Cardiac fibroblast (primary cell): ENCODE data around the gene CACNA1F.

Experiments used
- DNase-seq, 2 donors: peaks; one replicate each; pipeline versions ENCODE4 v3.0.0 to v3.0.0-alpha.2; 2010; ENCODE audit warnings: low read depth in 2 of 2
- H3K4me3 ChIP-seq, 2 donors: replicated peaks in 1 of 2; 1 replicate in 1 of 2; 2 replicates in 1 of 2; pipeline ENCODE4 v1.5.1; 2011; ENCODE audit warnings: low read depth in 2 of 2, low read length in 2 of 2, mild to moderate bottlenecking in 2 of 2, moderate library complexity in 1 of 2
- TF ChIP-seq, protein P1 (sequence below): IDR thresholded peaks from one replicate; pipeline ENCODE4 v1.5.1; 2011; ENCODE audit warnings: low read depth, mild to moderate bottlenecking, low read length, inconsistent platforms

CACNA1F gene

DNA sequence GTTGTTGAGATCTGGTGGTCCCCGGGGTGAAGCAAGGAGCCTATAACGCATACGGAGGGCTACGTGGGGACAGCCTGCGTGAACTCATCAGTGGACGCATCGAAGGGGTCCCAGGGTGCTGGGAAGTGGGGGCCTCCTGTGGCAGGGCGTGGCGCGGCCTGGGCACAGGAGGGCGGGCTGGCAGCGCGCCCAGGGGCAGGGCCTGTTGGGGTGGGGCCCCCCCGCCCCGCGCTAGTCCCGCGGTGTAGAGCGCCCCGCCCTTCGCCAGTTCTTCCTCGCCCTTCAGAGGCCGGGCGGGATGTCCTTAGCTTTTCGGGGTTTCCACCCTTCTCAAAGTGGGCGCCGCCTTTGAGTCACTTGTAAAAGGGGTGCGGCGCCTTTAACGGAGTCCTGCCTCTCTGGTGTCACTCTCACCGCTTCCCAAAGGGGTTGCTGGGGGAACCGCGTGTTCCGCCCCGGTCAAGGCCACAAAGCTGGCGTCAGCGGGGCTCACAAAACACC is 60.8 kb downstream of the CACNA1F start:
- TF ChIP-seq, protein P1, sequence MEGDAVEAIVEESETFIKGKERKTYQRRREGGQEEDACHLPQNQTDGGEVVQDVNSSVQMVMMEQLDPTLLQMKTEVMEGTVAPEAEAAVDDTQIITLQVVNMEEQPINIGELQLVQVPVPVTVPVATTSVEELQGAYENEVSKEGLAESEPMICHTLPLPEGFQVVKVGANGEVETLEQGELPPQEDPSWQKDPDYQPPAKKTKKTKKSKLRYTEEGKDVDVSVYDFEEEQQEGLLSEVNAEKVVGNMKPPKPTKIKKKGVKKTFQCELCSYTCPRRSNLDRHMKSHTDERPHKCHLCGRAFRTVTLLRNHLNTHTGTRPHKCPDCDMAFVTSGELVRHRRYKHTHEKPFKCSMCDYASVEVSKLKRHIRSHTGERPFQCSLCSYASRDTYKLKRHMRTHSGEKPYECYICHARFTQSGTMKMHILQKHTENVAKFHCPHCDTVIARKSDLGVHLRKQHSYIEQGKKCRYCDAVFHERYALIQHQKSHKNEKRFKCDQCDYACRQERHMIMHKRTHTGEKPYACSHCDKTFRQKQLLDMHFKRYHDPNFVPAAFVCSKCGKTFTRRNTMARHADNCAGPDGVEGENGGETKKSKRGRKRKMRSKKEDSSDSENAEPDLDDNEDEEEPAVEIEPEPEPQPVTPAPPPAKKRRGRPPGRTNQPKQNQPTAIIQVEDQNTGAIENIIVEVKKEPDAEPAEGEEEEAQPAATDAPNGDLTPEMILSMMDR: no peak
- peak; percentile 46 to 62 for DNase-seq
- H3K4me3 ChIP-seq: peak overlapping the region; percentile 70 to 75

DNA sequence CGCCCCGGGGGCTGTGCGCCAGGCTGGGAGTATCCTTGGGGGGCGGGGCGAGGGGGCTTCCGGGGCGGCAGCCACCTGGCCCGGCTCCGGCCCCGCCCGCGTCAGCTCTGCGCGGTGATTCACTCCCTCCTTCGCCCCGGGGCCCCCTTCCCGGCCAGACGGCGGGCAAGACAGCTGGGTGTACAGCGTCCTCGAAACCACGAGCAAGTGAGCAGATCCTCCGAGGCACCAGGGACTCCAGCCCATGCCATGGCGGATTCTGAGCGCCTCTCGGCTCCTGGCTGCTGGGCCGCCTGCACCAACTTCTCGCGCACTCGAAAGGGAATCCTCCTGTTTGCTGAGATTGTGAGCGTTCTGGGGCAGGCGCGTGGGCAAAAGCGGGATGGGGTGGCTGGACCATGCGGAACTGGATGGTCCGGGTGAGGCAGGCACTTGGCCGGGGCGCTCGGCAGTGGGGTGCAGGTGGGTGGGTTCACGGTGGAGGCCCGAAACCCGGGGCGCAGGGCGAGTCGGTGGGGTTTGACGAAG is 61.3 kb downstream of the CACNA1F start, which contains the start of gene PLP2:
PLP2 (plus strand) TSS at position 147 of the 528 bp plus-strand sequence; CDS start at position 250, 103 bp downstream.
- peak; percentile 43 to 53 for DNase-seq
- TF ChIP-seq, protein P1: no peak

DNA sequence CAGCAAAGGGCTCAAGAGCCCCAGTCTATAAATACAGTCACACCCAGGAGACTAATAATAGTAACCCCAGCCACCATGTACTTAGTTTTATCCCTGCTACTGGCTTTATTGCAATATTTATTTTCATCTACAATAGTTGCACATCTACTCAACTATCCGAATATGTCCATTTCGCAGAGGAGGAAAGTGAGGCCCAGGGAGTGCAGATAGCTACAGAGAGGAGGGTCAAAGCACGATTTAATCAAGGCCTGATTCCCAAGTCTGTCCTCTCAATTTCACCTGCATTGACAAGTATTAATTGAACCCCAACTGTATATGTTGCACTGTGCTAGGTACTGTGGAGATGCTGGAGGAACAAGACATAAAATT is 65.4 kb downstream of the CACNA1F start:
- no peak for DNase-seq
- H3K4me3 ChIP-seq: peak overlapping the region; percentile 27 to 49
- TF ChIP-seq, protein P1: no peak

More for the DNA sequence above, 61.3 kb downstream of the CACNA1F start, which contains the start of gene PLP2:
- H3K4me3 ChIP-seq: peak within 1 kb of the TSS; percentile 70 to 75

DNA sequence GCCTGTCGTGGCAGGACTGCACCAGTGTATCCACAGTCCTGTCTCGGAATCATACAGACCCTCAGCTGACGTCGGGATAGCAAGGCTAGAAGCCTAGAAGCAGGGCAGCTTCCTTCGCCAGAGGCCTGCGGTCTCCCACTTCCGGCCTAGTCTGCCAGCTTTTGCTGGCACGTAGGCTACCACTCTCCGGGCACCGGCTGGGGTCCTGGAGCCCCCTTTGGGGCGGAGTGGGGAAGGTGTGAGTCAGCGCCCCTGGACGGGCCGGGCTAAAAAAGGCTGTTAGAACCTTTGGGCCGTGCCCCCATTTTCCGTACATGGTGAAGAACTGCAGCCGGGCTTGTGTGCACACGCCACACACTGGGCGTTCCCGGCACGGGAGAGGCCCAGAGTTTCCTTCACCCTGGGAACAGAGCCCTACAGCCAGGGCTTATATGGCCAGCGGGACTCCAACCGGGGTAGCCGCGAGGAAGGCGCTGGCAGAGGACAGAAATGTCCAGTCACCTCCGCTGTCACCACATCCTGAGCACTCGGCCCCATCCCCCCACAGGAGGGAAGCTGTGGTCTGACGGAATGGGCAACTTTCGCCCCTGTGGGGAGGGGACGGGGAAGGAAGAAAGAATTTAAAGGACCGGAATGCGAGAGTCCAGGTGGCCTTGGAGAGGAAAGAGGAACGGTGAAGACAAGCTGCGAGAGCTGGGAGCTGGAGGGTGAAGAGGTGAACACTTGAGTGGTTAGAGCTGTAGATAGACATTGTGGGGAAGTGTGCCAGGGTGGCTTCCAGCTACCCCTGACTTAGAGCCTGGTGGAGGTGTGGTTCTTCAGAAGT is 66.0 kb downstream of the CACNA1F start:
- DNase-seq: peak; percentile 72 to 88
- H3K4me3 ChIP-seq: peak overlapping the region; percentile 27 to 49
- TF ChIP-seq, protein P1: no peak

DNA sequence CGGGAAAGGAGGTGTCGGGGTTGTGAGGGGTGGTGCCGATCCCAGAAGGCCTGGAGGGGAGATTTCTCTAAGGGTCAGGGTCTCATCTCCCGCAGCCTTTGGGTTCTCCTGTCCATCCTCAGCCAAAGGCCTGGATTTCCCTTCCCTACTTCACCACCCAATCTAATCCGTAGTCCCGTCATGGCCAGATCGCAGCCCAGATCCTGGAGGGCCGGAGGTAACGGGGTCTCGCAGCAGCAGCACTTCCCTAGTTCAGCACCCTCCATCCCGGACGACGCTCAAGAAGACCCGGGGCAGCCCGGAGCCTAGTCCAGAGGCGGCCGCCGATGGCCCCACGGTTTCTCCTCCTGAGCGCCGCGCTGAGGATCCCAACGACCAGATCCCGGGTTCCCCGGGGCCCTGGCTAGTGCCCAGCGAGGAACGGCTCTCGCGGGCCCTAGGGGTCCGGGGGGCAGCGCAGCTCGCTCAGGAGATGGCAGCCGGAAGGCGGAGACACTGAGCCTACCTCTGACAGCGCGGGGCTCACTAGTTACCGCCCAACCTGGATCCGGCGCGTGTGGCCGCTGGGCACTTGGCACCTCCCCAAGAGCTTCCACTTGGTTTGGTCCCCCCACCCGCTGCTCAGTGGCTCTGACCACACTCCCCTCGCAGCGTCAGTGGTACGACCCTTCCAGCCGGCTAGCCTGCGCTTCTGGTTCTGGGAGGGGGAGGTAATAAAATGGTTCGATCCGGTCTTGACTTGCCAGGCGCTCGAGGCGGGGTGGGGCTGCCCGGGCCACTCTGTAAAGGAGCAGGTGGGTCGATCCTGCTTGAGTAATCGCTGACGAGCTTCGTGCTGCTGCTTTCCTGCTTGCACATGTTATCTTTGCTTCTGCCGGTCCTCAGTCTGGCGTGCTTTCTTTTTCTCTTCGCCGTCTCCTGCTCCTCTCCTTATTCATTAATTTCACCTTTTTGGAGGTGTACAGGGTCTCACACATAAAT is 66.9 kb downstream of the CACNA1F start:
- DNase-seq: peak; percentile 72 to 74
- H3K4me3 ChIP-seq: peak overlapping the region; percentile 22 to 49
- TF ChIP-seq, protein P1: no peak

DNA sequence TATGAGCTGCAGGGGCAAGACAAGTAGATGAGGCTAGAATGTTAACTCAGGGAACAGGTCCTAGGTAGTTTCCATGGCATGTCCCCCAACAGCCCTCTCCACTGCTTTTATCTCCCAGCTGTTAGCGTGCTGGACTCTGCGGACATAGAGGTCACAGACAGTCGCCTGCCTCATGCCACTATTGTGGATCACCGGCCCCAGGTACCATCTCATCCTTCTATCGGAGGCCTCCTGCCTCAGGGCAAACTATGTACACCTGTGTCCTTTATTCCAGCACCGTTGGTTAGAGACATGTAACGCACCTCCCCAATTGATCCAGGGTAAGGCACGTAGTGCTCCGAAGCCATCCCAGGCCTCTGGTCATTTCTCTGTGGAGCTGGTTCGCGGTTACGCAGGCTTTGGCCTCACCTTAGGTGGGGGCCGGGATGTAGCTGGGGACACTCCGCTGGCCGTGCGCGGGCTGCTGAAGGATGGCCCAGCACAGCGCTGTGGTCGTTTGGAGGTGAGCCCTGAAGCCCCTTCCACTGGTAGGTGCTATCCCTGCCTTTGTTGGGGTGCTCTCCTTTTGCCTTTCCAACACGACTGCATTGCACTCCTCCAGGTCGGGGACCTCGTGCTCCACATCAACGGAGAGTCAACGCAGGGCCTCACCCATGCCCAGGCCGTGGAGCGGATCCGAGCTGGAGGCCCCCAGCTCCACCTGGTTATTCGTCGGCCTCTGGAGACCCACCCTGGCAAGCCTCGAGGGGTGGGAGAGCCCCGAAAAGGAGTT is 68.4 kb downstream of the CACNA1F start:
- H3K4me3 ChIP-seq: no peak overlapping the region

More for the DNA sequence above, 68.4 kb downstream of the CACNA1F start:
- TF ChIP-seq, protein P1: no peak
- no peak for DNase-seq
